Tibial artery (tissue), 4 donors: ENCODE data around the gene CARD14.

Source experiments
- DNase-seq, 2 donors: peaks; one replicate each; pipeline ENCODE4 v3.0.0-alpha.2; 2019
- H3K27ac ChIP-seq, 2 donors: fragments of 200-600 bp; sonication (generic) in 1 of 2; 1 replicate in 1 of 2; 2 replicates in 1 of 2; pipeline ENCODE4 v1.5.1; 2018 to 2019; ENCODE audit warnings: mild to moderate bottlenecking in 1 of 2
- H3K27me3 ChIP-seq, 2 donors: fragments of 200-600 bp; sonication (generic) in 1 of 2; one replicate each; pipeline versions ENCODE4 v1.5.1 to v1.6.0; 2016 to 2019
- H3K36me3 ChIP-seq, 3 donors: fragments of 200-600 bp; sonication (generic) in 2 of 3; one replicate each; pipeline ENCODE4 v1.5.1; 2016 to 2019; ENCODE audit warnings: mild to moderate bottlenecking in 2 of 3
- H3K4me1 ChIP-seq, 4 donors: fragments of 200-600 bp; sonication (generic) in 2 of 4; 1 replicate in 3 of 4; 2 replicates in 1 of 4; pipeline ENCODE4 v1.5.1; 2016 to 2019
- H3K4me3 ChIP-seq, 2 donors: fragments of 200-600 bp; sonication (generic) in 1 of 2; 1 replicate in 1 of 2; 2 replicates in 1 of 2; pipeline ENCODE4 v1.5.1; 2018 to 2019; ENCODE audit warnings: mild to moderate bottlenecking in 2 of 2
- H3K9me3 ChIP-seq, 3 donors: fragments of 200-600 bp; sonication (generic) in 1 of 3; one replicate each; pipeline ENCODE4 v1.5.1; 2016 to 2019
- CTCF ChIP-seq, 2 experiments: fragments of 200-600 bp in 1 of 2; fragments of 450-650 bp in 1 of 2; IDR thresholded peaks; one replicate each; pipeline ENCODE4 v1.5.1; 2017 to 2019; ENCODE audit warnings: antibody characterized with exemption in 2 of 2, mild to moderate bottlenecking in 1 of 2, moderate library complexity in 1 of 2
- intact Hi-C: fragments of 100-400 bp; cut with DNase I; formaldehyde crosslinking; loops from one replicate; pipeline ENCODE4 v1.15.0; 2023; ENCODE audit warnings: low total_unique reads

The CARD14 gene

GRCh38 chr17:80217703-80218362 is 48.0 kb downstream of the CARD14 start:
- H3K27me3 ChIP-seq = no peaks in the 10 kb centered on the region
- H3K4me1 ChIP-seq = peaks cover 0 to 29% (median 21%) of the 10 kb centered on the region in 4 donors
- DNase-seq = no peak
- no peaks in the 10 kb centered on the region for H3K9me3 ChIP-seq
- intact Hi-C loops = loop anchor here (5.0 kb wide), 1 partner anchor 1879 kb away; the partner anchor contains the start of gene FASN
- no peak overlapping the region for H3K4me3 ChIP-seq
- TF ChIP-seq CTCF (IDR thresholded peaks at IDR 0.05) = no peak
- H3K36me3 ChIP-seq = peaks cover 0 to 53% (median 38%) of the 10 kb centered on the region in 3 donors
- H3K27ac ChIP-seq = no peak overlapping the region

- peaks cover 0 to 53% (median 38%) of the 10 kb centered on the region in 3 donors for H3K36me3 ChIP-seq
- H3K9me3 ChIP-seq = no peaks in the 10 kb centered on the region
Measured at GRCh38 chr17:80218391-80218790, 48.6 kb downstream of the CARD14 start.

GRCh38 chr17:80219013-80219762 is 49.4 kb downstream of the CARD14 start:
- Histone ChIP-seq H3K36me3 (peaks cover 0 to 46% (median 32%) of the 10 kb centered on the region in 3 donors), H3K27me3 (no peaks in the 10 kb centered on the region), H3K4me3 (peak overlapping the region; percentile 81 to 93), H3K9me3 (no peaks in the 10 kb centered on the region), H3K4me1 (peaks cover 0 to 29% (median 21%) of the 10 kb centered on the region in 4 donors), H3K27ac (peak overlapping the region; percentile 78 to 82)
- no peak for TF ChIP-seq CTCF (IDR thresholded peaks at IDR 0.05)
- DNase-seq = peak; percentile 82 to 87
- intact Hi-C loops = loop anchor here (5.0 kb wide), 1 partner anchor 1878 kb away; the partner anchor contains the start of gene FASN

More at GRCh38 chr17:80218391-80218790, 48.6 kb downstream of the CARD14 start:
- Histone ChIP-seq H3K27me3 (no peaks in the 10 kb centered on the region), H3K27ac (no peak overlapping the region), H3K4me3 (no peak overlapping the region), H3K4me1 (peaks cover 0 to 29% (median 21%) of the 10 kb centered on the region in 4 donors)
- intact Hi-C loops = loop anchor here (5.0 kb wide), 1 partner anchor 1879 kb away; the partner anchor contains the start of gene FASN
- TF ChIP-seq CTCF (IDR thresholded peaks at IDR 0.05) = no peak
- no peak for DNase-seq

- intact Hi-C loops = loop anchor here (5.0 kb wide), 1 partner anchor 1878 kb away; the partner anchor contains the start of gene FASN
- Histone ChIP-seq H3K4me1 (peaks cover 0 to 29% (median 21%) of the 10 kb centered on the region in 4 donors), H3K4me3 (peak overlapping the region; percentile 81 to 93), H3K27me3 (no peaks in the 10 kb centered on the region), H3K36me3 (peaks cover 0 to 41% (median 27%) of the 10 kb centered on the region in 3 donors), H3K27ac (peak overlapping the region; percentile 78 to 82), H3K9me3 (no peaks in the 10 kb centered on the region)
- TF ChIP-seq CTCF (IDR thresholded peaks at IDR 0.05) = no peak
- no peak for DNase-seq
Measured at GRCh38 chr17:80219763-80220053, 49.9 kb downstream of the CARD14 start.

- peak; percentile 76 to 90 for DNase-seq
Measured at GRCh38 chr17:80220054-80220735, 50.4 kb downstream of the CARD14 start, which contains the start of the genes SGSH and SLC26A11. Gene SGSH, minus strand, starts transcription at chr17:80220333. Its CDS starts 20 bp downstream, at chr17:80220313. Gene SLC26A11, plus strand, starts transcription at chr17:80220427. Its CDS starts 1,134 bp downstream, at chr17:80221561.

More at GRCh38 chr17:80220054-80220735, 50.4 kb downstream of the CARD14 start, which contains the start of the genes SGSH and SLC26A11:
- H3K36me3 ChIP-seq = peaks cover 0 to 40% (median 22%) of the 10 kb centered on the region in 3 donors
- H3K4me3 ChIP-seq = peak within 1 kb of the TSS; percentile 81 to 93
- TF ChIP-seq CTCF (IDR thresholded peaks at IDR 0.05) = peak in 1 of 2 experiments; percentile 15
- H3K27me3 ChIP-seq = no peaks in the 10 kb centered on the region
- H3K4me1 ChIP-seq = peaks cover 0 to 29% (median 21%) of the 10 kb centered on the region in 4 donors
- peak within 1 kb of the TSS; percentile 78 to 82 for H3K27ac ChIP-seq
- H3K9me3 ChIP-seq = no peaks in the 10 kb centered on the region
- intact Hi-C loops = no loop called here
